GM18870 (cell line): ENCODE measurements around the gene NMNAT2.
"Not testable (repeated sequence)": the region's sequence is repeated elsewhere in the genome, so short reads cannot be mapped to it uniquely, and the experiment has no call there.

Experiments used
- ATAC-seq: cut with Tn5 transposase; IDR thresholded peaks from one replicate; pipeline ENCODE4 v1.9.1; 2021; ENCODE audit warnings: moderate library complexity; ENCODE audit not compliant: unreplicated experiment

NMNAT2 gene

DNA sequence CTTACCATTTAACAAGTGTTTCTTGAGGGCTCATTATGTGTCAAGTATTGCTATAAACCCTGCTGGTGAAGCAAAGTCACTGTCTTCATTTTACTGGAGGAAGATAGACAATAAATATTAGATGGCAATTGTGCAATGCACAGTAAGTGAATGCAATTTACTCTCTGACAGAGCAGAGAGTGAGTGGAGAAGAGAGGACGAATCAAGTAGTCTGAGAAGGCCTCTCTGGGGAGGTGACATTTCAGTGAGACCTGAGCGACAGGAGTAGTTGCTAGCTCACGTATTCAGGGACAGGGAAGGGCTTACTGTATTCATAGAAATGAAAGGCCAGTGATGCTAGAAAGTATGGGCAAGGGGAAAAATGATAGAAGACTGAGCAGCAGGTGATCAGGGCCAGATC is 1.2 kb upstream of the NMNAT2 start:
- ATAC-seq: no peak

DNA sequence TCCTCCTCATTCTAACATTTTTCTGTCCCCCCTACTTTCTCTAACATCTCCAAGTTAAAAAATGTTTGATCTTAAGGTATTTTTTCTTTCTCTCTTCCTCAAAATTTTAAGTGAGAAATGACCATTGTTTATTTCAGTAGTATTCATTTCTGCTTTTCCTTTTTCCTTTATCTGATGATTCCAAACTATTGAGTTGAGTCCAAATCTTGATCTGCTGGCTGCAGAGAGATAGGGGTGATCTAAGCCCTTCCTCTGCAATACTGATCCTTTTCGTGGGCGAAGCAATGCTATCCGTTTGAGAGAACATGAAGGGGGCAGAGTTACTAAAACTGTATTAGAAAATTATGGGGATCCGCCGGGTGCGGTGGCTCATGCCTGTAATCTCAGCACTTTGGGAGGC is 516 bp upstream of the NMNAT2 start:
- no peak for ATAC-seq

DNA sequence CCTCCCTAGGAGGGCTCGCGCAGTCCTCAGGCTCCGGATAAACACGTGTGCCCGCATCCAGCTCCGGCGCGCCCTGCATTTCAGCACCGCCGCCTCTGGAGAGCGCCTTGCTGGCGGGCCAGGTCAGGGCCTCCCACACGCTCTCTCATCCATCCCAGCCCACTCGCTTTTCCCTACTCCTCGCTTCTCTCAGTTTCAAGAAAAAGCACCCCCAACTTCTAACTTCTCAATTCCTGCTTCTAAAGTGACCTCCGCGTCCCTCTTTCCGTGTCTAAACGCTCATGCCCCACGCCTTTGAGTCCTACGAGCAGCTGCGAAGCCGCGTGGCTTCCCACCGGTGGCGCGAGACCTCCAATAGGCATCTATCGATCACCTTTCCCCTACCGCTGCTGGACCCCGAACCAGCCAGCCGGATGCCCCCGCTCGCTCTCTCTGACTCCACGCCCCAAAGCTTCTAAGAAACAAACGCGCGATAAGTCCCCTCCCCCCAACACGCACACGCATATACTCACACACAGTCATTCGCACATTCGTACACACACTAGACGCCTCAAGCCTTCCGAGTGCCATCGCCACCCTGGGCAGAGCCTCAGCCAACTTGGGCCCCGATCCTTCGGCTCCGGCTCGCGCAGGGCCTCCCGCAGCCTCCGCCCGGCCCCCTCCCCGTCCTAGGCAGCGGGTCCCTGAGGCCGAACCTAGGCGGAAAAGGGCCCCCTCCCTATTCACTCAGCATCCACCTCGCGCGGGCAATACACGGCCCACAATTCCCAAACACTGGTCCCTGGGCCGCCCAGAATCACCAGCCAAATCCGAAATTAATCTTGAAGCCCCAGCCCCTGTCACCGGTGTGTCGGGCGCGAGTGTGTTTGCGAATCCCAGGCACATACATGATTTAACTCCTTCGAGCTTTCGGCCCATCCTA is 1.1 kb downstream of the NMNAT2 start:
- no peak for ATAC-seq

DNA sequence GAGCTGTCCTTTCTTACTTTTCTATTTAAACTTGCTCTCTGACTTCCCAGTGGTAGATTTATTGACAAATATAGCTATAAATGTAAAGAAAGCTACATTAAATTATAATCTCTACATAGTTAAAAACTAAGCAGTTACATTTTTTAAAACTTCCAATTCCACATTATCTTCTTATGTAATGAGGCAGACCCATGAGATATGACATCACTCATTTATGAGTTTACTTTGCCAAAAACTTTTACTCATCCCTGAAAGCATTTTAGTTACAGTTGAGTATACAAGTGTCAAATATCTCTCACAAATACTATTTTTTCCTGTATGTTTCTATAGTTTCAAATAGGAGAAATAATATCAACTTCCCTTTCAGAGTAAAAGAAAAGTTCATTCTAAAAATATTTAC is 3.8 kb downstream of the NMNAT2 start:
- no peak for ATAC-seq

DNA sequence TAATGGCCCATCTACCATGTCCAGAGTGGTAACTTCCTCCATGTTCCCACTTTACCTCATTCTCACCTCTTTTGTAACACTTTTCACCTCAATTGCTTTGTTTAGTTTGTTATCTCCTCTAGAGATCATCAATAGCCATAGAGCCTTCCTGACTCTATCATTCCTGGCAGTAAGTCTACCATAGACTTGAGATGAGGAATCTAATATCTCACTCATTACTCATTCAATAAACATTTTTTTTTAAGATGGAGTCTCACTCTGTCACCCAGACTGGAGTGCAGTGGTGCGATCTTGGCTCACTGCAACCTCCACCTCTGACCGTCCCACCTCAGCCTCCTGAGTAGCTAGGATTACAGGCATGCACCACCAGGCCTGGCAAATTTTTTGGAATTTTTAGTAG is 7.1 kb downstream of the NMNAT2 start:
- ATAC-seq: no peak

DNA sequence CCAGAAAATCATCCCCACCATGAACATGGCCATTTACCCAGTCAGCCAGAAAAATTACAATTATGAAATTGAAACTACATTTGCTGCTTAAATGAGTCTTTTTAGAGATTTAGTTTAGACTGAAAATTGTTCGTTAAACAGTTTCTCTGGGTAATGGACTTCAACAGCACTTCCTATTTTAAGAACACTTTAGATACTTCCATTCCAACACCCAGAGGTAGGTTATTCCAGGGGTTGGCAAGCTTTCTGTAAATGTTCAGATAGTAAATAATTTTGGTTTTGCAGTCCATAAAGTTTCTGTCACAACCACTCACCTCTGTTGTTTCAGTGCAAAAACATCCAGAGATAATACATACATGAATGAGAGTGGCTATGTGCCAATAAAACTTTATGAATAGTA is 10.2 kb downstream of the NMNAT2 start:
- ATAC-seq: no peak

DNA sequence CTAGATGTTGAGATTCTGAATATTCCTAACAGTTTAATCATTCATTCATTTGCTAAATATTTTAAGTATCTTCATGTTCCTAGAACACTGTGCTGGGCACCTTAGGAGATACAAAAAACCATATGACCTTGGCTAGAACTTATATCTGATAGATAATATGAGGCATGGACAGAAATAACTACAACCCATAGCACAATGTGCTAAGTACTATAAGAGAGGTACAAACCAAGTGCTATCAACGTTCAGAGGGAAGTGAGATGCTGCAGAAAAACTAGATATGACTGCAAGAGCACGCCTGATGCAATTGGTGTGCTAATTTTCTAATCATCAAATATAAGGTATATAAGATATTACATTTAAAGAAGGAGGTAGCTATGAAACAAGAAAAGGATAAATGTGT is 10.7 kb downstream of the NMNAT2 start:
- ATAC-seq: no peak

DNA sequence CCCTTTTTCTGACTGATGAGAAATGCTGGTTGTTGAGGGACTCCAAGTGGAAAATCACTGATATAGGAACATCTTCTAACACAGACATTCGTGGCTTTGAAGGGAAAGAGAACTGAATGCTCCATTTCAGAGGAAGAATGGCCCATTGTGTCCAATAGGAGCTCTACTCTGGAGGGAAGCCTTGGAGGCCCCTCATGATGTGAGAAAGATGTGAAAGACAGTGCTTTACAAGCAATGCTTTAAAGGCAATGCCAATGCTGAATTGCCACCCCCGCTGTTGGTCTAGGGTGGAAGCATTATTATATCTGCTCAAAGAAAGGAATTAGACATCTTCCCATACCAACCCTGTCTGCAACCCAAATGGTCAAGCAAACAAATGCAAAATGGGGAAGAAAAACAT is 13.7 kb downstream of the NMNAT2 start:
- no peak for ATAC-seq

DNA sequence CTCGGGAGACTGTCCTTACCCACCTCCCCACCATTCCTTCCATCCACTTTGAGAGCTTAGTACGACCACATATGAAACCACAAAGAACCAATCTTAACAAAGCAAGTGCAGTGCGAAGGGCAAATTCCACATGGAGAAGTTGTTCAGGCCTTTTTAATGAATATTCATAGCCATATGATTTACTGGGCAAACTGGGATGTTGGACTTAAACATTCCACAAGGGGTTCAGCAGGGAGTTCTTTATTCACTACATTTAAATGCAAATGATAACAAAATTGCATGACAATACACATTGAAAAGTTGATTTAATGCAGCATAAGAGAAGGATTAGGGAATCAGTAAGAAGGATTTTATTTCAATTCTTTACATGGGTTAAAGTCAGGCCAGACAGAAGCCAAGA is 14.7 kb downstream of the NMNAT2 start:
- no peak for ATAC-seq

DNA sequence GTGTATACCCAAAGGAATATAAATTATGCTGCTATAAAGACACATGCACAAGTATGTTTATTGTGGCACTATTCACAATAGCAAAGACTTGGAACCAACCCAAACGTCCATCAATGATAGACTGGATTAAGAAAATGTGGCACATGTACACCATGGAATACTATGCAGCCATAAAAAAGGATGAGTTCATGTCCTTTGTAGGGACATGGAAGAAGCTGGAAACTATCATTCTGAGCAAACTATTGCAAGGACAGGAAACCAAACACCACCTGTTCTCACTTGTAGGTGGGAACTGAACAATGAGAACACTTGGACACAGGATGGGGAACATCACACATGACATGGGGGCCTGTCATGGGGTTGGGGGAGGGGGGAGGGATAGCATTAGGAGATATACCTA is 16.6 kb downstream of the NMNAT2 start:
- not testable (repeated sequence) for ATAC-seq

DNA sequence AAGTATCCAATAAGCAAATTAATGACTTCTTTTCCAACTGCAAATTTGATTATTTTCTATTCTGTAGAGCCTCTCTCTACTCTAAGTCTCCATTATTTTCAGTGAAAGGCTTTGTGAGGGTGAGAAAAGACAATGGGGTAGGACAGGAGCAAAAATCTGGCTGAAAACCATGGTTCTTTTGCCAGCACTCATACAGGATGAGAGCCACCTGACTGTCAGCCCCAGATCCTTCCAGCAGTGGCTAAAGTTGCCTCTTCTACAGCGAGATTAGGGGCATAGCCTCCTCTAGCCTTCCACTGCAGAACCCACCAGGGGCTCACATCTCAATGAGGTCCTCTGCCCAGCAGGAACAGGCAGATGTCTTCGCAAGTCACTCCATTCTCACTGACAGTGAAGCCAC is 23.7 kb downstream of the NMNAT2 start:
- no peak for ATAC-seq

DNA sequence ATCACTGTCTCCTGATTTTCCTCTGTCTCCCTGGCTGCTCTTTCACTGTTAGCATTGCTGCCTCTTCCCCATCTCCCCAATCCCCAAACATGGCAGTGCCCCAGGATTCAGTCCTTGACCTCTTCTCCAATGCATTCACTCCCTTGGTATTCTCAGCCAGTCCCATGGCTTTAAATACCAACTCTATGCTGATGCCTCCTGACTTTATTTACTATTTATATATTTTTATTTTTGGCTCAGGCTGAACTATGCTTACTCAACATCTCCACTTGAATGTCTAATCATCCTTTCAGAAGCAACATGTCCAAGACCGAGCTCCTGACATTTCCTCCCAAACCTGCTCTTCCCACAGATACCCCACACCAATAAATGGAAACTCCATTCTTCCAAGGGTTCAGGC is 26.3 kb downstream of the NMNAT2 start:
- ATAC-seq: no peak

DNA sequence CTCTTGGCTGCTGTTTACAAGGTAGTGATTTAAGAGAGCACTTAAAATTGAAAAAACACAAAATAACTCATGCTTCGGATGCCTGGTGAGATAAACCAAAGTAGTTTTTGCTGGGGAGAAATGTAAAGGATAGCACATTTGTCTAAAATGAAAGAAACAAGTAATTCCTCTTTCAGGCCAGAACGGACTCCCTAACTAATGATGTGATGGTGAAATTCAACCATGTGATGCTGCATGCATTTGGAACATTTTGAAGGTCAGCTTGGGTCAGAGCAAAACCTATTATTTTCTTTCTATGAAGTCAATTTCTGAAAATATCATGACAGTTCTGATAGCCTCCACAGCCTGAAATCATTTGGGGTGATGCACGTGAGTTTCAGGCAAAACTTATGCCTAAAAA is 27.6 kb downstream of the NMNAT2 start:
- no peak for ATAC-seq

DNA sequence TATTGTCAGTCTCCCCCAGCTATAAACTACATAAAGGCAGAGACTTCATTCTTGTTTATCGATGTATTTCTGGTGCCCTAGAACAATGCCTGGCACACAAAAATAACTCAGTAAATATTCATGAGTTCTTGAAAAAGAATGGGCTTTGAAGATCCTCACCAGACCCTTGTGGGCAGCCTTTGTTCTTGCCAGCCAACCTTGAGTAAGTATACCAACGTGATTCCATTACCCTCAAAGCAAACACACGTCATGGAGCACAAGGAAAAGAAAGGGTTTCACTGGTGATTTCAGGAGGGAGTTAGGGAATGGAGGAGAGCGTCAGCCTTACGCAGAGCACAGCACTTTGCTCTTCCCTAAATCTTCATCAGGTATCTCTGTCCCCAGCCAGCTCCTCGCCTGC is 29.4 kb downstream of the NMNAT2 start:
- no peak for ATAC-seq

DNA sequence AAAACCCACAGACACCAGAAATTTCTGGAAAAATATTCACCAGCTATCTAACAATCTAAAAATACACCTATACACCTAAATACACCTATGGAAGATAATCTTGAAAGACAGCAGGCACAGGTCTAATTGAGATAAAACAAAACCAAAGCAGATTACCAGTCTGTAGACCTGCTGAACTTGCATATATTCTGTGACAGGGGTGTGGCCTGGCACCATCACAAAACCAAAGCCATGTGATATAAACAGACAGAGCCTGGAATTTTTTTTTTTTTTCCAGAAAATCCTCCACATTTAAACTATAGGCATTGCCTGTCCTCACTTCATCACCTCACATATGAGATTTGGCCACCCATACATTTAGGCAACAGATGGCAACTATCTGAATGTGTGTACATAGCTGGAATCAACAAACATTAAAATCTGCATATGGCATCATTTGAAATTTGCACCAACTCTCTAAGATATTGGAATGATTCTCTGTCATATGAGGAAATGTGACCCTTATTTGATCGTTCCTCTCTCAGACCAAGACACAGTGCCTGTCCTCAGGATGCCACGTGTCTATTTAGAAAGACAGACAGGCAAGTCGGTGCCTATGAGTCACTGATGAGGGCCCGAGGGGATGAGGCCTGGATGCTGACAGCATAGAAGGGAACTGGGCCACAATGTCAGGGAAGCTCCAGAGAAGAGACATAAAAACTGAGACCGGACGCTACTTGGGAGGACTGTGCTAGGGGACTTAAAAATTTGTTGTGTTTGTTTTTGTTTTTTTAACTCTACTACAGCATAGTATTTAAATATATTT is 32.6 kb downstream of the NMNAT2 start:
- ATAC-seq: no peak

DNA sequence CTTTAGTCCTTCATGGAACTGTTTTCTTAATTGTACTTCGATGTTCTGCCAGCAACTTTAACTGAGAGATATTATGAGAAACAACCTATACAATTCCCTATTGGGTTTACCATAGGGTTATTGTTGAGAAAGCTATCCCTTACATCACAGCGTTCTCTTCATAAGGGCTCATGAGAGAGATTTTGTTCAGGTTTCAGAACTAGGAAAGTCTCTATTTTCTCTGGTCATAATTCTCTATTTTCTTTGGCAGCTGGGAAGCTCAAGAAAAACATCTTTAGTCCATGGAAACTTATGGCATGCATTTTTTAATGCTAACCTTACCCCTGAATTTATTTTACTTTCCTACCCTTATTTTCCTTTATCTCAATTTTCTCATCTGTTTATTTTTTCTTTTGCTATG is 38.2 kb downstream of the NMNAT2 start:
- no peak for ATAC-seq

DNA sequence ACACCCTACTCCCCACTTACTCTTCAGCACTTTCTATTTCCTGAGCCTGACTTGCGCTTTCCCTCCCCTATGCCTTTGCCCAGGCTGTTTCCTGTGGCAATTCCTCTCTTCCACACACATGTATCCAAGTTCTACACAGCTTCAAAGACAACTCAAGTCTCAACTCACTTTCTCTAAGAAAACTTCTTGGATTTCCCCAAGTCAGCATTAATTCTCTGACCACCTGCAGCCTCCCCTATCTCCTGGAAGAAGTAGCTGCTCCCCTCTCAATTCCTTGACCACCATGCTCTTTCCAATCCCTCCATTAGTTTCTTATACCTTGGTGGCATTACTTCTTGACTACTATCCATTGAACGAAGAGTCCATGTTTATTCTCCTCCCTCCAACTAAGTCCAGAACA is 42.8 kb downstream of the NMNAT2 start:
- no peak for ATAC-seq

DNA sequence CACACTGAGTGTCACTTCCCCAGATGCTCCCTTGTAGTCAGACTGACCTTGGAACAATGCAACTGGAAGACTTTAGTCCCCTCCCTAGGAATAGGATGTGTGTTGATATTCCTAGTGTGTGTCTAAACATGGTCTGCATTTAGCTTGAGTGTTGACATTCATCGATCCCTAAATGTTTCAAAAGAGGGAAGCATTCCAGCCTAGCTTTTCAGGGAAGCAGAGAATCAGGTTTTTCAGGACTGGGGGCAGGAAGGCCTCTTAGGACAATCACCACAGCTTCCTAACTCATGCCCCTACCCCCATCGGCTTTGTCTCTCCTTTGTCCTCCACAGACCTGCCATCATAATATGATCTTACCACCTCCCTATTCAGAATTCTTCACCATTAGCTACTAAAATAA is 43.4 kb downstream of the NMNAT2 start:
- ATAC-seq: no peak

DNA sequence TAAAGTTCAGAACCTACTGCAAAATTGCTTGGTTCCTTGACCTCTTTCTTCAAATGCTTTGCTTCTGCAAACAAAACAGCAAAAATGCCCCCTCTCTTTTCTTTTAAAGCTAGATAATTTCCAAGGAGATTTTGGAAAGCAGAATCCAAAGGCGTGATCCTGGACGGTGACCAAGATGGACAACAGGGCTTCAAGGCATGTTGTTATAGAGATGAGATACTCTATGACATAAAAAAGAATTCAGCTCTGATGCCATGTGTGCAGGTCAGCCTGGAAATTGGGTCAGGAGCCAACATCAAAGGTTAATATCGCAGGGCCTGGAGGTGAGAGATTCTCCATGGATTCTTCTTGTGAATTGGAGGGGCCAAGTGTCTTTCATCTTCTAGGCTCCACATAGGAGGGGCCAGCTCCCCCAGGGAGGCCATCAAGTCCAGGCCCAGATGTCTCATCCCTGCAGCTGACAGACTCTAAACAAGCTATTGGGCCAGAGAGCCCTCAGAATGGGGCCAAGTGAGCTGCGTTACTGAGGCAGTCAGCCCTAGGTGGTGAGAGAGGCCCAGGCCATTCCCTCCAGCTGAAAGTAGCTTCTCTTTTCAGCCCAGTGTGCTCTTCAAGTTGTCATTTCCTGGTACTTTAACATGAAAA is 45.5 kb downstream of the NMNAT2 start:
- no peak for ATAC-seq

DNA sequence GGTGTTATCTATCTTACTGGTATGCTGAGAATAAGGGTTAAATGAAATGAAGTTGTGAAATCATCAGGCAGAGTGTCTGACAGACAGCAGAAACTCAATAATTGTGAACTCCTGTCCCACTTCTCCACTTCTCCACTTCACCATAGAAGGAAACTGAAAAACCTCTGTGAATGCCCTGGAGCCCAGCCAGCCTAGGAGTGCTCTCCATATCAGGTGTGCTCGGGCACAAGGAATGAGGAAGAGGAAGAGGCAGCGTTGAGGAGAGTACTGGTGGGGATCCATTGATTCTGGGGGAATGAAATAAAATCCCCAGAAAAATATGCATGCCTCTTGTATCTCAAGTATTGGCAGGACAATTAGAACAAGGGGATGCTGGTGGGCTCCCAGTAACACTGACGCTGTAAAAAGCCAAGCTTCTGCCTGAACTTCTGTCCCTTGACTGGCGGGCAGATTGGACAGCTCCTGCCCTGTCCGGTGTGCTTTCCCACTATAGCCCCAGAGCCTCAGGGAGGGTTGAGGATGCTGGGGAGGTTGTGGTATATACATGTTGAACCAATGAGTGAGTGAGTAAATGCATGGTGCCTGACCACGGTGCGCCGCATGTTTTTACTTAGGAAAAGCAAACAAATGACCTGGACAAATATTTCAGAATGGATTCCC is 47.7 kb downstream of the NMNAT2 start:
- no peak for ATAC-seq
